Erythroblast (primary cell): ENCODE measurements around the gene LHFPL6.
A peak's percentile ranks its signal among the peaks of the same experiment; 100 is the strongest.

ENCODE experiments used
- DNase-seq, 2 experiments: peaks; one replicate each; lab custom pipeline; 2025; lab: John Stamatoyannopoulos, UW
- GATA1 ChIP-seq: IDR thresholded peaks from 2 replicates; pipeline ENCODE4 v1.6.1; 2011; ENCODE audit warnings: low read depth, mild to moderate bottlenecking, control low read depth, low read length, moderate library complexity
- POLR2A ChIP-seq: IDR thresholded peaks from 2 replicates; pipeline ENCODE4 v1.6.1; 2011; ENCODE audit warnings: mild to moderate bottlenecking, low read length

LHFPL6 gene

GRCh38 chr13:39407786-39408185 is 195.2 kb downstream of the LHFPL6 start:
- TF ChIP-seq GATA1: no peak
- no peak for TF ChIP-seq POLR2A
- no peak for DNase-seq

- TF ChIP-seq POLR2A (no peak), GATA1 (no peak)
- no peak for DNase-seq
Measured at GRCh38 chr13:39407138-39407537, 195.9 kb downstream of the LHFPL6 start.

GRCh38 chr13:39406688-39407087 is 196.3 kb downstream of the LHFPL6 start:
- DNase-seq: no peak
- TF ChIP-seq GATA1: no peak
- TF ChIP-seq POLR2A: no peak

GRCh38 chr13:39405596-39406205 is 197.3 kb downstream of the LHFPL6 start:
- no peak for DNase-seq
- no peak for TF ChIP-seq POLR2A
- no peak for TF ChIP-seq GATA1

GRCh38 chr13:39405107-39405506 is 197.9 kb downstream of the LHFPL6 start:
- TF ChIP-seq POLR2A: no peak
- no peak for TF ChIP-seq GATA1

GRCh38 chr13:39403106-39403505 is 199.9 kb downstream of the LHFPL6 start:
- TF ChIP-seq GATA1 (no peak), POLR2A (no peak)
- DNase-seq: no peak

More at GRCh38 chr13:39405107-39405506, 197.9 kb downstream of the LHFPL6 start:
- DNase-seq: no peak

- TF ChIP-seq POLR2A (no peak), GATA1 (no peak)
- no peak for DNase-seq
Measured at GRCh38 chr13:39402221-39402970, 200.6 kb downstream of the LHFPL6 start.

- DNase-seq: peak; percentile 54 to 88
- TF ChIP-seq POLR2A (no peak), GATA1 (no peak)
Measured at GRCh38 chr13:39401756-39402155, 201.2 kb downstream of the LHFPL6 start.

- TF ChIP-seq GATA1: no peak
- no peak for TF ChIP-seq POLR2A
- DNase-seq: peak; percentile 38 to 59
Measured at GRCh38 chr13:39401046-39401705, 201.8 kb downstream of the LHFPL6 start.

GRCh38 chr13:39399102-39399501 is 203.9 kb downstream of the LHFPL6 start:
- TF ChIP-seq GATA1: no peak
- no peak for TF ChIP-seq POLR2A
- no peak for DNase-seq

- TF ChIP-seq POLR2A: no peak
- TF ChIP-seq GATA1: no peak
- DNase-seq: no peak
Measured at GRCh38 chr13:39397896-39398265, 205.1 kb downstream of the LHFPL6 start.

GRCh38 chr13:39397226-39397895 is 205.6 kb downstream of the LHFPL6 start:
- TF ChIP-seq POLR2A: no peak
- TF ChIP-seq GATA1: no peak
- no peak for DNase-seq

GRCh38 chr13:39394796-39395678 is 208.0 kb downstream of the LHFPL6 start:
- TF ChIP-seq GATA1 (no peak), POLR2A (no peak)
- DNase-seq: no peak
